ENCODE data around the gene LMNB1.

The LMNB1 gene

DNA sequence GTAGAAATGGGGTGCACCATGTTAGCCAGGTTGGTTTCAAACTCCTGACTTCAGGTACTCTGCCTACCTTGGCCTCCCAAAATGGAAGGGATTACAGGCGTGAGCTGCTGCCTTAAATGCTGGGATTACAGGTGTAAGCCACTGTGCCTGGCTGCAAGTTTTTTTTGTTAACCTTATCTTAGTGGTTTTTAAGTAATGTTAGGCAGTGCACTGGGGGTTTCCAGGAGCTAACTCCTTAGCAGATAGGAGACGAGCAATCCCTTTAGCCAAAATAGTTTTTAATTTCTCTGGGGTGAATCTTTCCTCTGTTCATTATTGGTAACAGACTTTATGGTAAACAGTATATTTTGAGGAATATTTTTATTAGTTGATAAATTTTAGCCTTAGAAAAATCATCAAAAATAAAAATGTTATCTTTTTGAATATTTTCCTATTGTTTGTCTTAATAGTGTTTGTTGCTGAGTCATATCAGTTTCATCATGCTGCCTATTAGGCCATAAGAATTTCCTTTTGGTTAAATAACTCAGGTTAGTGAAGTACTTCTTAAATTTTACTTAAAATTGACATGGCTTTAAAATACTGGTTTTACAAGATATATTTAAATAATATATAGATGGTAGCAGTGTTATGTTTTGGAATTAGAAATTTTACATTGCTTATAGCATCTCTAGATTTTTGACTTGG is 37.9 kb downstream of the LMNB1 start:
- no peak overlapping the region for H2AFZ ChIP-seq (ENCODE audit: low read length)
- no CpG with 5 or more reads among the region's 2 CpGs for WGBS, 2 donors (ENCODE audit: extremely low coverage in 2 of 2, insufficient read length in 2 of 2, insufficient replicate concordance in 1 of 2)
- H3K4me1 ChIP-seq (ENCODE audit: control insufficient read depth in 2 of 2, insufficient read depth in 1 of 2, low read depth in 1 of 2, low read length in 2 of 2): no peaks in the 10 kb centered on the region
- no peak for DNase-seq (ENCODE audit: low spot score)
- no peak overlapping the region for H2AK5ac ChIP-seq (ENCODE audit: low read depth, low read length)
- H3K36me3 ChIP-seq (replicated peaks in 1 of 2; ENCODE audit: control insufficient read depth in 2 of 2, insufficient read depth in 2 of 2, low read length in 2 of 2): peaks cover 34 to 97% of the 10 kb centered on the region in 2 donors
- no peak overlapping the region for H4K8ac ChIP-seq (ENCODE audit: low read depth, low read length)
- no peak overlapping the region for H3K9ac ChIP-seq (ENCODE audit: low read depth, low read length, poor library complexity)
- no peak overlapping the region for H3K14ac ChIP-seq (ENCODE audit: low read length)
- no peak overlapping the region for H2BK120ac ChIP-seq (ENCODE audit: low read depth, low read length)
- no peak overlapping the region for H3K23ac ChIP-seq (ENCODE audit: low read depth, low read length, poor library complexity)
- H3K4me2 ChIP-seq (ENCODE audit: insufficient read depth, low read length, poor library complexity, severe bottlenecking): no peak overlapping the region
- H4K91ac ChIP-seq (ENCODE audit: low read depth, low read length, poor library complexity): no peak overlapping the region
- peaks cover 0 to 2% of the 10 kb centered on the region in 2 donors for H3K9me3 ChIP-seq (replicated peaks in 1 of 2; ENCODE audit: control insufficient read depth in 2 of 2, insufficient read depth in 1 of 2, low read depth in 1 of 2, low read length in 2 of 2)
- H2BK12ac ChIP-seq (ENCODE audit: low read length): no peak overlapping the region
- no peak overlapping the region for H3K18ac ChIP-seq (ENCODE audit: low read length)
- H2BK5ac ChIP-seq (ENCODE audit: low read length): no peak overlapping the region
- no peaks in the 10 kb centered on the region for H3K27me3 ChIP-seq (ENCODE audit: control insufficient read depth in 3 of 3, insufficient read depth in 3 of 3, low read depth in 1 of 3, low read length in 3 of 3)
- H3K4me3 ChIP-seq (ENCODE audit: low read length in 2 of 2): no peak overlapping the region
- peaks cover 5% of the 10 kb centered on the region for H3K79me1 ChIP-seq (ENCODE audit: low read depth, low read length)
- H3K4ac ChIP-seq (ENCODE audit: low read length): no peak overlapping the region
- no peak overlapping the region for H2BK15ac ChIP-seq (ENCODE audit: low read length)
- H3K27ac ChIP-seq (replicated peaks; ENCODE audit: low read length): no peak overlapping the region

DNA sequence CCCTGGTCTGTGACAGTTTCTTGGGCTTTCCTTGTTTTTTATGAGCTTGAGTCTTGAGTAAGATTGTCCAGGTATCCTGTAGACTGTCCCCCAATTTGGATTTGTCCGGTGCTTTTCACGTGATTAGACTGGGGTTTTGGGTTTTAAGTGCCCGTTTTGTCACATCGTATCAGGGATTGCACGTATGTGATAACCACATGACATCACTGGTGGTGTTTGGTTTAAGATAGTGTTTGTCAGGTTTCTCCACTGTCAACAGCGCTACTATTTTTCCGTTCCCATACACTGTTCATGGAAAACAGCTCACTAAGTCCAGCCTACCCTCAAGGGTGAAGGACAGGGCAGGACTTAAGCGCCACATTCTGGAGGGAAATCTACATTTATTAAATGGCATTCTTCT is 39.7 kb downstream of the LMNB1 start:
- Histone ChIP-seq H3K4me2 (ENCODE audit: insufficient read depth, low read length, poor library complexity, severe bottlenecking) (no peak overlapping the region), H3K4ac (ENCODE audit: low read length) (no peak overlapping the region), H2BK120ac (ENCODE audit: low read depth, low read length) (no peak overlapping the region), H2BK12ac (ENCODE audit: low read length) (no peak overlapping the region), H3K79me1 (ENCODE audit: low read depth, low read length) (peaks cover 5% of the 10 kb centered on the region), H3K9ac (ENCODE audit: low read depth, low read length, poor library complexity) (no peak overlapping the region), H3K27ac (replicated peaks; ENCODE audit: low read length) (no peak overlapping the region), H2BK5ac (ENCODE audit: low read length) (no peak overlapping the region), H4K91ac (ENCODE audit: low read depth, low read length, poor library complexity) (no peak overlapping the region), H3K36me3 (replicated peaks in 1 of 2; ENCODE audit: control insufficient read depth in 2 of 2, insufficient read depth in 2 of 2, low read length in 2 of 2) (peaks cover 32 to 97% of the 10 kb centered on the region in 2 donors), H2AK5ac (ENCODE audit: low read depth, low read length) (no peak overlapping the region), H2BK15ac (ENCODE audit: low read length) (no peak overlapping the region), H3K27me3 (ENCODE audit: control insufficient read depth in 3 of 3, insufficient read depth in 3 of 3, low read depth in 1 of 3, low read length in 3 of 3) (no peaks in the 10 kb centered on the region), H3K18ac (ENCODE audit: low read length) (no peak overlapping the region), H3K14ac (ENCODE audit: low read length) (no peak overlapping the region), H3K23ac (ENCODE audit: low read depth, low read length, poor library complexity) (no peak overlapping the region), H4K8ac (ENCODE audit: low read depth, low read length) (no peak overlapping the region), H3K9me3 (replicated peaks in 1 of 2; ENCODE audit: control insufficient read depth in 2 of 2, insufficient read depth in 1 of 2, low read depth in 1 of 2, low read length in 2 of 2) (peaks cover 0 to 2% of the 10 kb centered on the region in 2 donors), H3K4me3 (ENCODE audit: low read length in 2 of 2) (no peak overlapping the region), H3K4me1 (ENCODE audit: control insufficient read depth in 2 of 2, insufficient read depth in 1 of 2, low read depth in 1 of 2, low read length in 2 of 2) (no peaks in the 10 kb centered on the region), H2AFZ (ENCODE audit: low read length) (no peak overlapping the region)
- no CpG with 5 or more reads among the region's 8 CpGs for WGBS, 2 donors (ENCODE audit: extremely low coverage in 2 of 2, insufficient read length in 2 of 2, insufficient replicate concordance in 1 of 2)
- no peak for DNase-seq (ENCODE audit: low spot score)

DNA sequence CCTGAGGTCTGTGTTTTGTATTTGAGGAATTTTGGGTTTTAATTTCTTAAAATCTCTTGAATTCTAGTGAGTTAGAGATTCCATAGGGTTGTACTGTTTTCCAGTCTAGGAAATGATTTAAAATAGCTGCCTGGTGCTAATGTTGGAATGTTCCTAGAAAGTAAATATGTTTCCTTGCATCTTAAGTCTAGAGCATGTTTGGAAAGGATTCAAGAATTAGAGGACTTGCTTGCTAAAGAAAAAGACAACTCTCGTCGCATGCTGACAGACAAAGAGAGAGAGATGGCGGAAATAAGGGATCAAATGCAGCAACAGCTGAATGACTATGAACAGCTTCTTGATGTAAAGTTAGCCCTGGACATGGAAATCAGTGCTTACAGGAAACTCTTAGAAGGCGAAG is 41.8 kb downstream of the LMNB1 start:
- H3K23ac ChIP-seq (ENCODE audit: low read depth, low read length, poor library complexity): no peak overlapping the region
- no peak overlapping the region for H2AFZ ChIP-seq (ENCODE audit: low read length)
- no peaks in the 10 kb centered on the region for H3K4me1 ChIP-seq (ENCODE audit: control insufficient read depth in 2 of 2, insufficient read depth in 1 of 2, low read depth in 1 of 2, low read length in 2 of 2)
- H4K91ac ChIP-seq (ENCODE audit: low read depth, low read length, poor library complexity): no peak overlapping the region
- no peak overlapping the region for H3K9ac ChIP-seq (ENCODE audit: low read depth, low read length, poor library complexity)
- H3K4ac ChIP-seq (ENCODE audit: low read length): no peak overlapping the region
- no peak overlapping the region for H2BK12ac ChIP-seq (ENCODE audit: low read length)
- H2BK120ac ChIP-seq (ENCODE audit: low read depth, low read length): no peak overlapping the region
- H2AK5ac ChIP-seq (ENCODE audit: low read depth, low read length): no peak overlapping the region
- no peak overlapping the region for H3K4me3 ChIP-seq (ENCODE audit: low read length in 2 of 2)
- no peak overlapping the region for H3K18ac ChIP-seq (ENCODE audit: low read length)
- no peak overlapping the region for H3K27ac ChIP-seq (replicated peaks; ENCODE audit: low read length)
- no peak overlapping the region for H2BK5ac ChIP-seq (ENCODE audit: low read length)
- no peak overlapping the region for H2BK15ac ChIP-seq (ENCODE audit: low read length)
- no peak overlapping the region for H3K4me2 ChIP-seq (ENCODE audit: insufficient read depth, low read length, poor library complexity, severe bottlenecking)
- no peaks in the 10 kb centered on the region for H3K27me3 ChIP-seq (ENCODE audit: control insufficient read depth in 3 of 3, insufficient read depth in 3 of 3, low read depth in 1 of 3, low read length in 3 of 3)
- H4K8ac ChIP-seq (ENCODE audit: low read depth, low read length): no peak overlapping the region
- no peak overlapping the region for H3K14ac ChIP-seq (ENCODE audit: low read length)
- no peak for DNase-seq (ENCODE audit: low spot score)
- peaks cover 29 to 99% of the 10 kb centered on the region in 2 donors for H3K36me3 ChIP-seq (replicated peaks in 1 of 2; ENCODE audit: control insufficient read depth in 2 of 2, insufficient read depth in 2 of 2, low read length in 2 of 2)
- H3K79me1 ChIP-seq (ENCODE audit: low read depth, low read length): peaks cover 5% of the 10 kb centered on the region
- no CpG with 5 or more reads among the region's 4 CpGs for WGBS, 2 donors (ENCODE audit: extremely low coverage in 2 of 2, insufficient read length in 2 of 2, insufficient replicate concordance in 1 of 2)
- H3K9me3 ChIP-seq (replicated peaks in 1 of 2; ENCODE audit: control insufficient read depth in 2 of 2, insufficient read depth in 1 of 2, low read depth in 1 of 2, low read length in 2 of 2): peaks cover 0 to 2% of the 10 kb centered on the region in 2 donors

- no peak overlapping the region for H4K91ac ChIP-seq (ENCODE audit: low read depth, low read length, poor library complexity)
- H3K4ac ChIP-seq (ENCODE audit: low read length): no peak overlapping the region
- no peak overlapping the region for H2BK15ac ChIP-seq (ENCODE audit: low read length)
- H2BK120ac ChIP-seq (ENCODE audit: low read depth, low read length): no peak overlapping the region
- H4K8ac ChIP-seq (ENCODE audit: low read depth, low read length): no peak overlapping the region
- H2BK12ac ChIP-seq (ENCODE audit: low read length): no peak overlapping the region
- no peak for DNase-seq (ENCODE audit: low spot score)
- peaks cover 5% of the 10 kb centered on the region for H3K79me1 ChIP-seq (ENCODE audit: low read depth, low read length)
- no peak overlapping the region for H2AFZ ChIP-seq (ENCODE audit: low read length)
- H3K18ac ChIP-seq (ENCODE audit: low read length): no peak overlapping the region
- peaks cover 0 to 2% of the 10 kb centered on the region in 2 donors for H3K9me3 ChIP-seq (replicated peaks in 1 of 2; ENCODE audit: control insufficient read depth in 2 of 2, insufficient read depth in 1 of 2, low read depth in 1 of 2, low read length in 2 of 2)
- no peaks in the 10 kb centered on the region for H3K4me1 ChIP-seq (ENCODE audit: control insufficient read depth in 2 of 2, insufficient read depth in 1 of 2, low read depth in 1 of 2, low read length in 2 of 2)
- H3K14ac ChIP-seq (ENCODE audit: low read length): no peak overlapping the region
- H3K36me3 ChIP-seq (replicated peaks in 1 of 2; ENCODE audit: control insufficient read depth in 2 of 2, insufficient read depth in 2 of 2, low read length in 2 of 2): peaks cover 28 to 99% of the 10 kb centered on the region in 2 donors
- no peaks in the 10 kb centered on the region for H3K27me3 ChIP-seq (ENCODE audit: control insufficient read depth in 3 of 3, insufficient read depth in 3 of 3, low read depth in 1 of 3, low read length in 3 of 3)
- no peak overlapping the region for H3K4me2 ChIP-seq (ENCODE audit: insufficient read depth, low read length, poor library complexity, severe bottlenecking)
- no peak overlapping the region for H2AK5ac ChIP-seq (ENCODE audit: low read depth, low read length)
- H3K27ac ChIP-seq (replicated peaks; ENCODE audit: low read length): no peak overlapping the region
- H3K23ac ChIP-seq (ENCODE audit: low read depth, low read length, poor library complexity): no peak overlapping the region
- no peak overlapping the region for H3K9ac ChIP-seq (ENCODE audit: low read depth, low read length, poor library complexity)
- no peak overlapping the region for H3K4me3 ChIP-seq (ENCODE audit: low read length in 2 of 2)
- no peak overlapping the region for H2BK5ac ChIP-seq (ENCODE audit: low read length)
- WGBS, 2 donors (ENCODE audit: extremely low coverage in 2 of 2, insufficient read length in 2 of 2, insufficient replicate concordance in 1 of 2): no CpG with 5 or more reads among the region's 5 CpGs
These were observed 42.3 kb downstream of the LMNB1 start for GRCh38 chr5:126819253-126819652.

Measured in neuronal stem cell (in vitro differentiated cells).